H7 (cell line): ENCODE data around the gene HLA-A. TPM values are rescaled to one million over a fixed set of nuclear protein-coding genes. Genes with fewer than 3 reads are reported as not detected.
"Not testable (repeated sequence)": the region's sequence is repeated elsewhere in the genome, so short reads cannot be mapped to it uniquely, and the experiment has no call there.

ENCODE experiments used
- DNase-seq: peaks from one replicate; pipeline ENCODE4 v3.0.0; 2012
- H3K27me3 ChIP-seq: 2 replicates; pipeline ENCODE4 v1.6.0; 2011; ENCODE audit warnings: mild to moderate bottlenecking, low read length; ENCODE audit not compliant: control insufficient read depth, insufficient read depth
- H3K36me3 ChIP-seq: replicated peaks from 2 replicates; pipeline ENCODE4 v1.5.1; 2011; ENCODE audit warnings: low read length; ENCODE audit not compliant: control insufficient read depth, insufficient read depth
- H3K4me3 ChIP-seq: 2 replicates; pipeline ENCODE4 v1.5.1; 2011; ENCODE audit warnings: low read depth, mild to moderate bottlenecking, control low read depth, low read length, moderate library complexity; ENCODE audit not compliant: insufficient read depth
- total RNA-seq: library from RNA; depleted of rRNA; stranded (reverse); fragments of >200 nt; shearing (Covaris generic); gene quantifications from 2 replicates; pipeline ENCODE4 v1.2.3, GENCODE V29; 2014

HLA-A gene
- total RNA-seq, 1 experiment from 2014 or later = 55.5 TPM

GRCh38 chr6:29977425-29977727 is 35.0 kb downstream of the HLA-A start:
- Histone ChIP-seq H3K4me3 (no peak overlapping the region; the same call in 1 of the 2 replicates), H3K36me3 (no peaks in the 10 kb centered on the region), H3K27me3 (peaks cover 50% of the 10 kb centered on the region)
- no peak for DNase-seq

GRCh38 chr6:29980013-29980412 is 37.7 kb downstream of the HLA-A start:
- H3K27me3 ChIP-seq = peaks cover 37% of the 10 kb centered on the region
- H3K4me3 ChIP-seq, DNase-seq, H3K36me3 ChIP-seq: not testable (repeated sequence)

- Histone ChIP-seq H3K27me3 (peaks cover 32% of the 10 kb centered on the region), H3K36me3 (no peaks in the 10 kb centered on the region), H3K4me3 (no peak overlapping the region)
- DNase-seq = no peak
These were observed 38.2 kb downstream of the HLA-A start for GRCh38 chr6:29980511-29980910.

- DNase-seq = no peak
- peaks cover 24% of the 10 kb centered on the region for H3K27me3 ChIP-seq
- H3K36me3 ChIP-seq = no peaks in the 10 kb centered on the region
- H3K4me3 ChIP-seq = no peak overlapping the region
These were observed 39.0 kb downstream of the HLA-A start for GRCh38 chr6:29981211-29981812.

GRCh38 chr6:29982097-29982496 is 39.8 kb downstream of the HLA-A start:
- Histone ChIP-seq H3K4me3 (no peak overlapping the region), H3K27me3 (peaks cover 17% of the 10 kb centered on the region), H3K36me3 (no peaks in the 10 kb centered on the region)
- no peak for DNase-seq

- Histone ChIP-seq H3K4me3 (no peak overlapping the region), H3K27me3 (no peaks in the 10 kb centered on the region), H3K36me3 (no peaks in the 10 kb centered on the region)
- DNase-seq = no peak
These were observed 41.9 kb downstream of the HLA-A start for GRCh38 chr6:29984232-29984631.

GRCh38 chr6:29984992-29985391 is 42.7 kb downstream of the HLA-A start:
- no peak for DNase-seq
- Histone ChIP-seq H3K36me3 (no peaks in the 10 kb centered on the region), H3K4me3 (no peak overlapping the region), H3K27me3 (no peaks in the 10 kb centered on the region)

- Histone ChIP-seq H3K4me3 (no peak overlapping the region), H3K27me3 (no peaks in the 10 kb centered on the region), H3K36me3 (no peaks in the 10 kb centered on the region)
- DNase-seq = no peak
These were observed 43.9 kb downstream of the HLA-A start for GRCh38 chr6:29986179-29986781.

- Histone ChIP-seq H3K4me3 (no peak overlapping the region), H3K36me3 (no peaks in the 10 kb centered on the region), H3K27me3 (no peaks in the 10 kb centered on the region)
- DNase-seq = no peak
These were observed 46.9 kb downstream of the HLA-A start for GRCh38 chr6:29989211-29989610.

- no peak overlapping the region for H3K4me3 ChIP-seq
- no peak for DNase-seq
- no peaks in the 10 kb centered on the region; the same call in 1 of the 2 replicates for H3K27me3 ChIP-seq
- H3K36me3 ChIP-seq = no peaks in the 10 kb centered on the region
These were observed 48.6 kb downstream of the HLA-A start for GRCh38 chr6:29990931-29991330.

- DNase-seq = no peak
- Histone ChIP-seq H3K4me3 (no peak overlapping the region), H3K36me3 (no peaks in the 10 kb centered on the region), H3K27me3 (no peaks in the 10 kb centered on the region; the same call in 1 of the 2 replicates)
These were observed 50.5 kb downstream of the HLA-A start for GRCh38 chr6:29992807-29993206.

GRCh38 chr6:29994826-29995225 is 52.5 kb downstream of the HLA-A start:
- Histone ChIP-seq H3K27me3 (no peaks in the 10 kb centered on the region; the same call in 1 of the 2 replicates), H3K36me3 (no peaks in the 10 kb centered on the region), H3K4me3 (no peak overlapping the region)
- no peak for DNase-seq

GRCh38 chr6:29995340-29995777 is 53.0 kb downstream of the HLA-A start:
- Histone ChIP-seq H3K36me3 (no peaks in the 10 kb centered on the region), H3K27me3 (no peaks in the 10 kb centered on the region; the same call in 1 of the 2 replicates), H3K4me3 (no peak overlapping the region)
- DNase-seq = no peak
